NT2/D1 (cell line): Measurements from ENCODE around the gene LIPK.

Experiments
- SUZ12 ChIP-seq: IDR thresholded peaks from 2 replicates; pipeline ENCODE4 v1.6.1; 2011; ENCODE audit not compliant: insufficient read length, insufficient read depth; ENCODE audit errors: extremely low read depth
- YY1 ChIP-seq: IDR thresholded peaks from 2 replicates; pipeline ENCODE4 v1.6.1; 2011; ENCODE audit not compliant: insufficient read length, insufficient read depth

- no peak for TF ChIP-seq YY1
- TF ChIP-seq SUZ12 = no peak
Measured at GRCh38 chr10:88763441-88763840, 57.4 kb downstream of the LIPK start.
